K562 (cell line): ENCODE measurements around the gene GFI1. TPM values are rescaled to one million over a fixed set of nuclear protein-coding genes. Genes with fewer than 3 reads are reported as not detected.

Experiments used
- ATAC-seq: fragments of 200-7000 bp; cut with Tn5 transposase; 3 replicates; pipeline ENCODE4 v1.9.1; 2020; ENCODE audit warnings: moderate library complexity
- BruUV-seq: library from RNA; stranded (reverse); fragments of 400-500 nt; replicated peaks from 2 replicates; lab custom pipeline; 2021; lab: Mats Ljungman, UMichigan
- CTCF ChIA-PET: fragments of 300-600 bp; formaldehyde crosslinking; extraction: SDS; loops from one replicate; lab custom pipeline; 2021; ENCODE audit warnings: low intra/inter-chr PET ratio; lab: Yijun Ruan, JAX
- POLR2A ChIA-PET: fragments of 300-600, 350-650 bp; sonication (Branson Sonifier 250); formaldehyde crosslinking; extraction: SDS; loops from one replicate; lab custom pipeline; 2021; ENCODE audit warnings: antibody characterized with exemption, inconsistent platforms; lab: Yijun Ruan, JAX
- DNase-seq, 4 experiments: peaks; one replicate each; pipeline versions ENCODE4 v3.0.0 to v3.0.0-alpha.2; 2011 to 2018; ENCODE audit warnings: low spot score in 3 of 4, mixed read lengths in 3 of 4; ENCODE audit errors: extremely low read depth in 1 of 4
- FAIRE-seq: peaks from 2 replicates; lab custom pipeline; 2011; peaks lifted over from hg19 to GRCh38; lab: Jason Lieb, UNC
- H2AFZ ChIP-seq: 2 replicates; pipeline ENCODE4 v1.6.0; 2011; ENCODE audit warnings: low read depth, low read length, control low read depth, inconsistent platforms
- H3K27ac ChIP-seq: fragments of 200-600 bp; 3 replicates; pipeline ENCODE4 v1.8.0; 2011; ENCODE audit warnings: low read depth, mild to moderate bottlenecking, control low read depth, inconsistent platforms, low read length, moderate library complexity, mixed read lengths; ENCODE audit errors: extremely low read depth
- H3K27me3 ChIP-seq, 2 experiments: fragments of 300-600 bp in 1 of 2; 2 replicates in 1 of 2; 3 replicates in 1 of 2; pipeline versions ENCODE4 v1.6.0 to v1.8.0; 2011; ENCODE audit warnings: inconsistent platforms in 2 of 2, low read length in 2 of 2, mild to moderate bottlenecking in 1 of 2, mixed read lengths in 1 of 2, moderate library complexity in 1 of 2; ENCODE audit not compliant: control insufficient read depth in 2 of 2, insufficient read depth in 2 of 2
- H3K36me3 ChIP-seq: fragments of 300-600 bp; 3 replicates; pipeline ENCODE4 v1.8.0; 2011; ENCODE audit warnings: mild to moderate bottlenecking, low read length, inconsistent platforms; ENCODE audit not compliant: control insufficient read depth, insufficient read depth
- H3K4me1 ChIP-seq, 2 experiments: fragments of 200-600 bp in 1 of 2; replicated peaks in 1 of 2; 2 replicates in 1 of 2; 3 replicates in 1 of 2; pipeline versions ENCODE4 v1.5.1 to v1.8.0; 2011; ENCODE audit warnings: inconsistent platforms in 2 of 2, low read length in 2 of 2, mild to moderate bottlenecking in 1 of 2, mixed read lengths in 1 of 2, moderate library complexity in 1 of 2; ENCODE audit not compliant: control insufficient read depth in 2 of 2, insufficient read depth in 2 of 2
- H3K4me2 ChIP-seq: 2 replicates; pipeline ENCODE4 v1.6.1; 2011; ENCODE audit warnings: low read length, control low read depth, inconsistent platforms, mixed read lengths; ENCODE audit not compliant: insufficient read depth
- H3K4me3 ChIP-seq: fragments of 200-600 bp; sonication (generic), shearing (Covaris generic); 2 replicates; pipeline ENCODE4 v1.5.1; 2016; ENCODE audit warnings: control low read depth, inconsistent platforms
- H3K79me2 ChIP-seq: fragments of 200-600 bp; 3 replicates; pipeline ENCODE4 v1.8.0; 2011; ENCODE audit warnings: low read length, inconsistent platforms; ENCODE audit not compliant: control insufficient read depth, insufficient read depth
- H3K9ac ChIP-seq, 2 experiments: 2 replicates each; pipeline versions ENCODE4 v1.6.0 to v1.6.1; 2011; ENCODE audit warnings: low read depth in 2 of 2, low read length in 2 of 2, control low read depth in 1 of 2, inconsistent platforms in 1 of 2, mild to moderate bottlenecking in 1 of 2, mixed read lengths in 1 of 2; ENCODE audit not compliant: insufficient read depth in 1 of 2
- H3K9me1 ChIP-seq: one replicate; pipeline ENCODE4 v1.6.0; 2011; ENCODE audit warnings: inconsistent platforms, mild to moderate bottlenecking, low read length, moderate library complexity; ENCODE audit not compliant: control insufficient read depth, insufficient read depth
- H3K9me3 ChIP-seq: replicated peaks from 2 replicates; pipeline ENCODE4 v1.5.1; 2011; ENCODE audit warnings: low read depth, low read length, inconsistent platforms; ENCODE audit not compliant: control insufficient read depth, insufficient read depth
- H4K20me1 ChIP-seq: replicated peaks from 2 replicates; pipeline ENCODE4 v1.6.1; 2011; ENCODE audit warnings: low read length, inconsistent platforms, mixed read lengths; ENCODE audit not compliant: control insufficient read depth, insufficient read depth
- ATF1 ChIP-seq, 2 experiments: fragments of 450-650 bp in 1 of 2; IDR thresholded peaks; 2 replicates each; pipeline ENCODE4 v1.6.1; 2016; ENCODE audit warnings: missing compliant biosample characterization in 1 of 2, missing genetic modification characterization in 1 of 2
- ATF4 ChIP-seq: fragments of 450-650 bp; formaldehyde crosslinking; IDR thresholded peaks from 2 replicates; pipeline ENCODE4 v1.4.0; 2022; ENCODE audit warnings: mild to moderate bottlenecking, moderate library complexity
- NFE2L1 ChIP-seq: fragments of 450-650 bp; IDR thresholded peaks from 2 replicates; pipeline ENCODE4 v1.6.1; 2016; ENCODE audit warnings: missing genetic modification characterization, low read depth, mild to moderate bottlenecking, missing compliant biosample characterization, moderate library complexity, borderline replicate concordance
- NFYB ChIP-seq: IDR thresholded peaks from 2 replicates; pipeline ENCODE4 v1.6.1; 2011; ENCODE audit warnings: mild to moderate bottlenecking, moderate library complexity; ENCODE audit not compliant: insufficient read length; ENCODE audit errors: extremely low read depth
- POLR2B ChIP-seq: fragments of 450-650 bp; IDR thresholded peaks from 2 replicates; pipeline ENCODE4 v1.6.1; 2018; ENCODE audit warnings: low read depth; ENCODE audit not compliant: partially characterized antibody
- SOX6 ChIP-seq: fragments of 450-650 bp; IDR thresholded peaks from 2 replicates; pipeline ENCODE4 v1.6.1; 2014; ENCODE audit warnings: mild to moderate bottlenecking
- STAT6 ChIP-seq: sonication (generic); formaldehyde crosslinking; IDR thresholded peaks from 2 replicates; pipeline ENCODE4 v1.8.1; 2023; ENCODE audit warnings: mild to moderate bottlenecking, missing genetic modification reagents
- WGBS: fragments of 100-300 bp; shearing (Covaris generic); methylation state at CpG from one replicate; pipeline ENCODE4 v1.1.6; 2016; ENCODE audit warnings: low coverage, mixed read lengths; ENCODE audit not compliant: insufficient coverage; ENCODE audit errors: missing lambda C conversion rate; 5-methylcytosine and 5-hydroxymethylcytosine counted together
- in situ Hi-C: fragments of 300-500 bp; cut with MboI; formaldehyde crosslinking; loops from 4 replicates; pipeline ENCODE4 v1.15.0; 2018; ENCODE audit warnings: inconsistent platforms, mixed read lengths
- intact Hi-C: fragments of 100-400 bp; cut with micrococcal nuclease; formaldehyde crosslinking; loops from 2 replicates; pipeline ENCODE4 v1.14.2; 2022
- polyA plus RNA-seq, 8 experiments: library from polyadenylated mRNA; depleted of rRNA in 4 of 8; stranded (reverse) in 5 of 8; unstranded in 3 of 8; fragments of >200 nt; fragmentation: Nextera tagmentation in 2 of 8; fragmentation: Illumina TruSeq in 1 of 8; extraction: Ambion mirVana in 2 of 8; extraction: Trizol in 1 of 8; gene quantifications; 2 replicates each; pipeline versions ENCODE4 v1.2.1 to v1.2.3, GENCODE V29; 2011 to 2014; ENCODE audit warnings: inconsistent platforms in 1 of 8, missing spikeins in 1 of 8
- total RNA-seq, 7 experiments: library from RNA; depleted of rRNA in 6 of 7; stranded (reverse); fragments of >200 nt in 6 of 7; fragmentation: Illumina TruSeq in 2 of 7; extraction: Trizol in 2 of 7; gene quantifications; 2 replicates each; pipeline versions ENCODE4 v1.2.1 to v1.2.3, GENCODE V29; 2011 to 2021; ENCODE audit warnings: low replicate concordance in 1 of 7

Gene GFI1
- total and polyA plus RNA-seq, 9 of the 15 experiments (the other 6 are each of a cell fraction or from before 2014, with no cell fraction given) = 0.07 to 0.93 (median 0.46) TPM

DNA sequence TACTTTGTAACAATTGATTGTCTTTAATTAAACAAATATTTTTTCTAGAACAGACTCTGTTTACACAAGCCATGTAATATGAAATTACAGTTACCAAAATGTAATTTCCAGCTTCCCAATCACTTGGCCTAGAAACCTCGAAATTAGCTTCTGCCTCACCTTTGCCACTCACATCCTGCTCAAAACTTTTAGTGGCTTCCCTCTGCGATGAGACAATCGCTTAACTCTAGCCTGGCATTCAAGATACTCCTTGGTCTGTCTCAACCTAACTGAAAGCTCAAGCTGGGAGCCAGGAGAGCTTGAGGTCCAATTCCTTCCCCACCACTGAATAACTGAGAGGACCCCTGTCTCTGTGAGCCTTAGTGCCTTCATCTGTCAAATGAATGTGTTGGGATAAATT, 42.8 kb downstream of the GFI1 start:
- CTCF ChIA-PET = interaction anchor here (0.7 kb wide), 1 partner anchor 863 kb away, joined by 3 read pairs; no protein-coding TSS in a partner anchor
- peaks cover 13 to 14% of the 10 kb centered on the region in 2 experiments for H3K4me1 ChIP-seq
- intact Hi-C loops = loop anchor here (10.0 kb wide), 1 partner anchor 129 kb away; no protein-coding TSS in a partner anchor

More for the DNA sequence above, 42.8 kb downstream of the GFI1 start:
- DNase-seq = no peak
- H3K27ac ChIP-seq = no peak overlapping the region
- ATAC-seq = no peak
- H4K20me1 ChIP-seq = no peaks in the 10 kb centered on the region
- no peak overlapping the region for H3K9ac ChIP-seq
- no peaks in the 10 kb centered on the region for H3K79me2 ChIP-seq
- no peak overlapping the region for H3K4me2 ChIP-seq
- no peaks in the 10 kb centered on the region for H3K9me1 ChIP-seq
- no peak overlapping the region for H3K4me3 ChIP-seq
- POLR2A ChIA-PET = interaction anchor here (1.0 to 1.1 kb wide), 2 partner anchors 15 to 427 kb away, joined by 4 to 5 read pairs; no protein-coding TSS in a partner anchor
- in situ Hi-C loops = no loop called here
- TF ChIP-seq POLR2B (no peak), STAT6 (CRISPR knock-in tag) (no peak), ATF4 (no peak), ATF1 (CRISPR knock-in tag; IDR thresholded peaks at IDR 0.05) (no peak), ATF1 (tag; IDR thresholded peaks at IDR 0.05) (no peak), NFE2L1 (tag) (no peak), NFYB (no peak), SOX6 (no peak)
- TF ChIP-seq, all 486 proteins: peak for 0
- no TSS peak for BruUV-seq
- FAIRE-seq = no peak
- no peaks in the 10 kb centered on the region for H3K36me3 ChIP-seq
- WGBS = 61% methylated on average over 3 of the region's 3 CpGs
- H3K9me3 ChIP-seq = no peaks in the 10 kb centered on the region
- no peak overlapping the region for H2AFZ ChIP-seq
- no peaks in the 10 kb centered on the region for H3K27me3 ChIP-seq
